Stimulated activated naive CD4-positive, alpha-beta T cell treated with Interleukin-2 at 50 U/mL for 16 hours (primary cell): ENCODE results near the gene MCUR1.
A peak's percentile ranks its signal among the peaks of the same experiment; 100 is the strongest.
"Not testable (repeated sequence)": the region's sequence is repeated elsewhere in the genome, so short reads cannot be mapped to it uniquely, and the experiment has no call there.

Experiments used
- DNase-seq: peaks from one replicate; lab custom pipeline; 2025; lab: John Stamatoyannopoulos, UW

Gene MCUR1, protein sequence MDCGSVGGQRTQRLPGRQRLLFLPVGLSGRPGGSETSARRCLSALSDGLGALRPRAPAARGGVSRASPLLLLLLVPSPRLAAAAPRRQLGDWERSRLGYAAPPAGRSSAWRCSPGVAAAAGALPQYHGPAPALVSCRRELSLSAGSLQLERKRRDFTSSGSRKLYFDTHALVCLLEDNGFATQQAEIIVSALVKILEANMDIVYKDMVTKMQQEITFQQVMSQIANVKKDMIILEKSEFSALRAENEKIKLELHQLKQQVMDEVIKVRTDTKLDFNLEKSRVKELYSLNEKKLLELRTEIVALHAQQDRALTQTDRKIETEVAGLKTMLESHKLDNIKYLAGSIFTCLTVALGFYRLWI

DNA sequence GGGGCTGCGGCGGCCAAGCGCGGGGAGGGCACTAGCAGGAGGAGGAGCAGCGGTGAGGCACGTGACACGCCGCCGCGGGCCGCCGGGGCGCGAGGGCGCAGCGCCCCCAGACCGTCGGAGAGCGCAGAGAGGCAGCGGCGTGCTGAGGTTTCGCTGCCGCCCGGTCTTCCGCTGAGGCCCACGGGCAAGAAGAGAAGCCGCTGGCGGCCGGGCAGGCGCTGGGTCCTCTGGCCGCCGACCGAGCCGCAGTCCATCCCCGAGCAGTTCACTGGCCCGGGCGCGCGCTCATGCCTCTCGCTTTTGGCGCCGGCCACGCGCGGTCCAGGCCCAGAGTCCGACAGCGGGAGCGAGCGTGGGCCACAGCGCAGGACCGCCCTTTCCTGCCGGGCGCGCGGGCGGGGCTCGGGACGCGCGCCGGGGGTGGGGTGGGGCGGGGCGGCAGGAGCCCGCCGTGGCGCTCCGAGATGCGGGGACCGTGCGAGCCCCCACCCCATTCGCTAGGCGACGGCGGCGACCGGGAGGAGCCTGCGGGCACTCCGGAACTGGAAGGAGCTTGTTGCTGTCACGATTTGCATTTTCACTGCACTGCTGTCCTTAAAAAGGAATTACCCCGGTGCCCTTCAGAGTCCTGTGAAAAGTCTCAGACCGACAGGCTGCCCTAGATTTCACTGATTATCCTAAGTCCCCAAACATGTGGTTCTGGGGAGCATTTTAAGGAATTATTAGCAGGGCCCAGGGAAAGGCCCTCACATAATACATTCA is at the start of gene MCUR1:
Gene MCUR1 (minus strand): TSS at position 382 of the 762 bp plus-strand sequence. CDS start 128 bp downstream, at position 254.
- DNase-seq: peak; percentile 81

DNA sequence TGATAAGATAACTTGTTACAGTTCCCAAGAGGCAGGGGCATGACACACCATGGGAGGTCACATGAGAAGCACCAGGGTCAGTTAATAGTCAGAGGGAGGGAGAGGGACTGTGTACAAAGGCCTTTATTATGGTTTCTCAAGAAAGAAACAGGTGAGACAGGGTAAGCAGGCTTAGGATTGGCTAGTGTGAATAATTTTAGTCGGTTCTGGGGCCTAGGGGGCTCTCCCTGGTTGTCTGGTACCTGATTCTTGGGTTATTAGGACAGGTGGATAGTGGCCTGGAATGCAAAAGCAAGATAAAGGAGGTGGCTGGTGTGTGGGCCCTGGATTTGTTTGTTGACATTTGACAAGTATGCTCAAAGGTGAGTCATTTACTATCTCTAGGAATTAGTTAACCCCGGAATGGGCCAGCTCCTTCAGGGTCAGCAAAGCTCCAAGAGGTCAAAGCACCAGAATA is 49.4 kb upstream of the MCUR1 start:
- no peak for DNase-seq

- not testable (repeated sequence) for DNase-seq
Measured at GRCh38 chr6:13860556-13861185, 46.3 kb upstream of the MCUR1 start.

GRCh38 chr6:13859871-13860555 is 45.7 kb upstream of the MCUR1 start:
- no peak for DNase-seq

DNA sequence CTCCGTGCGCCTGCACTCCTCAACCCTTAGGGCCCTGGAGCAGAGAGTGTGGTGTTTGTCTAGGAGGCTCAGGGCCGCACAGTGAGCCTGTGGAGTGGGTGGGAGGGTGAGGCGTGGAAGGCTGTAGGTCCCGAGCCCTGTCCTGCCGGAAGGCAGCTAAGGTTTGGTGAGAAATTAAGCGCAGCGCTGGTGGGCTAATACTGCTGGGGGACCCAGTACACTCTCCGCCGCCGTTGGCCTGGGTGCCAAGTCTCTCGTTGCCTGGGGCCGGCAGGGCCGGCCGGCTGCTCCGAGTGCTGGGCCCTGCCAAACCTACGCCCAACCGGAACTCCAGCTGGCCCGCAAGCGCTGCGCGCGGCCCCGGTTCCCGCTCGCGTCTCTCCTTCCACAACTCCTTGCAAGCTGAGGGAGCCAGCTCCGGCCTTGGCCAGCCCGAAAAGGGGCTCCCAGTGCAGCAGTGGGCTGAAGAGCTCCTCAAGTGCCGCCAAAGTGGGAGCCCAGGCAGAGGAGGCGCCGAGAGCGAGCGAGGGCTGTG is 40.4 kb upstream of the MCUR1 start:
- no peak for DNase-seq

DNA sequence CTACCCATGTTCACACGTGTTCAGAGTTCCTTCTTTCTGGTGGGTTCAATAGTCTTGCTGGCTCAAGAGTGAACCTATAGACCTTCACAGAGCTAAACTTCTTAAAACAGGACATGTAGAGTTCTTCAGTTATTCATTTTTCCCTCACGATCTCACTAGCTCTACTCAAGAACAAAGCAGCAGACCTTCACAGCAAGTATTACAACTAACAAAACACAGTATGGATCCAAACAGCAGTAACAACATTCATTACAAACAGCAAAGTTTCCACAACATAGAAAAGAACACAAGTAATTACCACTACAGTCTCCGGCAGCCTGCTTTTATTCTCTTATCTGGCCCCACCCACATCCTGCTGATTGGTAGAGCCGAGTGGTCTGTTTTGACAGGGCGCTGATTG is 39.5 kb upstream of the MCUR1 start:
- DNase-seq: no peak

- DNase-seq: no peak
Measured at GRCh38 chr6:13851803-13852202, 37.4 kb upstream of the MCUR1 start.

- no peak for DNase-seq
Measured at GRCh38 chr6:13851330-13851729, 37.0 kb upstream of the MCUR1 start.

DNA sequence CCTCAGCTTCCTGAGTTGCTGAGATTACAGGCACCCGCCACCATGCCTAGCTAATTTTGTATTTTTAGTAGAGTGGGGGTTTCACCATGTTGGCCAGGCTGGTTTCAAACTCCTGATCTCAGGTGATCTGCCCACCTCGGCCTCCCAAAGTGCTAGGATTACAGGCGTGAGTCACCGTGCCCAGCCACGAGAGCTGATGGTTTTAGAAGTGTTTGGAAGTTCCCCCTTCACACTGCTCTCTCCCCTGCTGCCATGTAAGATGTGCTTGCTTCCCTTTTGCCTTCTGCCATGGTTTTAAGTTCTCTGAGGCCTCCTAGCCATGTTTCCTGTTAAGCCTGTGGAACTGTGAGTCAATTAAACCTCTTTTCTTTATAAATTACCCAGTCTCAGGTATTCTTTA is 36.3 kb upstream of the MCUR1 start:
- not testable (repeated sequence) for DNase-seq

GRCh38 chr6:13848522-13849150 is 34.3 kb upstream of the MCUR1 start:
- DNase-seq: no peak

GRCh38 chr6:13847326-13848050 is 33.1 kb upstream of the MCUR1 start:
- DNase-seq: no peak

DNA sequence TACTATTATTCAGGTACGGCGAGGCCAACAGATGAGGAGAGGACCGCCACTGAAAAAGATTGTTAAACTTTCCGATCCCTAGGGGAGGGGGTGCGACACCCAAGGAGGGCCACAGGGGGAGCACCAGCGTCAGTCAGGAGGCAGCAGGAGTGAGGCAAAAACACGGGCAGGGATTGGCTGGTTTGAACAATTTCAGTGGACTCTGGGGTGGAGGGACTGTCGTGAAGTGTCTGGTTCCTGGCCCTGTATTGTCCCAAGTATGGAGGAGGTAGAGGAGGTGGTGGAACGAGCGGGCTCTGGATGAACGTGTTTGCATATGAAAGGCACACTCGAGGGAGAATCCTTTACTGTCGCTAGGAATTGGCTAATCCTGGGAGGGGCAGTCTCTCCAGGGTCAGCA is 32.5 kb upstream of the MCUR1 start:
- no peak for DNase-seq

DNA sequence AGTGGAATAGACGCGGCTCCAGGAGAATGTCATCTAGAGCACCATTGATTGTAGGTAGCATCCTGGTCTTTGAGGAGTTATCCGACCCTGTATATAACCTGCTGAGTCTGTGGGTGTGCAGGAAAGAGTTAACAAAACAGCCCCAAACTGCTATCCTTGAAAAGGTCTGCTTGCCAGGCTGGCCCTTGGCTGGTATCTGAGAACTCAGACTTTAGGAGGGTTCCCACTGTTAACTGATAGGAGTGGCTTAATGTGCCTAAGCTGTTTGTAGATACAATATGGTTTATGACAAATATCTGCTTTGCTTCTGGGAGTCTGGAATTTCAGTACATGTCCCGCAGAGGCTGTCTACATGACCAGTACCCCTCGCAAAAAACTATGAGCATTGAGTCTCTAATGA is 27.6 kb upstream of the MCUR1 start:
- no peak for DNase-seq

GRCh38 chr6:13838616-13839015 is 24.3 kb upstream of the MCUR1 start:
- DNase-seq: no peak

DNA sequence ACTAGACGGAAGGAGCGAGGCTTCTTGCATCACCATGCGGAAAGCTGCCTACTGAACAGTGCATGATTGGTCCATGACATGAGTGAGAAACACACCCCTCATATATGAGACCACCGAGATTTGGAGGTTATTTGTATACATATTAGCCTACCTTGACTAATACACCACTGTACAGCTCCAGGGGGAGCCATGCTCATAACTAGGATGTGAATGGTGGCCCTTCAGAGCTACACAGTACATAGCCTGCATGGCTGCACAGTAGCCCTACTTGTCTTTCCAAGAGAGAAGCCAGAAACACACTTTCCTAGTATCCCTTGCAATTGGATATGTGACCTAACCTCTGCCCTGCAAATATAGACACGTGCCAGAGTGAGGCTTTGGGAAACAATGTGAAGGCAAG is 21.8 kb upstream of the MCUR1 start:
- DNase-seq: no peak

DNA sequence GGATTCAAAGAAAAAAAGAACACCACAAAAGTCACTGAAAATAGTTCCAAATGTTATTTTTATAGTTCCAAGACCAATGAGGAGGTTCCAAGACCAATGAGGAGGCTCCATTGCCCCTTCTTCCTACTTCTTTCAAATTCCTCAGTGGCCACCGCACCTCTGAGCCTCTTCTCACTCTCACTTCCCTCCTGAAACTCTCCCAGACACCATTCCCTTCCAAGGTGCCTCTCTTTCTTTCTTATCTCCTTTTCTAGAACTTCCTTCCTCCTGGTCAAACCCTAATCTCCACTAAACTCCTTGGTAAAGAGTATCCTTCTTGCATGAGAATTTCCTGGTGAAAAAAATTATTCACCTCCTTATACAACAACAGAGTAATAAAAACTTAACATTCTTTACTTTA is 20.4 kb upstream of the MCUR1 start:
- no peak for DNase-seq

- DNase-seq: not testable (repeated sequence)
Measured at GRCh38 chr6:13834018-13834417, 19.7 kb upstream of the MCUR1 start.

GRCh38 chr6:13832778-13833177 is 18.4 kb upstream of the MCUR1 start:
- no peak for DNase-seq

DNA sequence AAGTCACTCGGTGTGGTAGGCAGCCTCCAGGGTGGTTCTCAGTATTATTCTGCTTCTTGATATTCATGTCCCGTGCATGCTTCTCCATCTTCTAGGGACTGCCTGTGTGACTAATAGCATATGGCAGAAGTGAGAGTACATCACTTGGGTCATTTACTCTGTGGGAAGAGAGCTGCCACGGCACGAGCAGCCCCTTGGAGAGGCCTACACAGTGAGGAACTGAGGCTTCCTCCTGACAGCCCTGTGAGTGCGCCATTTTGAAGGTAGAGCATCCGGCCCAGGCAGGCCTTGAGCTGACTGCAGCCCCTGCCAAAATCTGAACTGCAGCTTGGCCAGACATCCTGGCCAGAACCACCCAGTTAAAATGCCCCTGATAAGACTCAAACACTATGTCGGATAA is 17.3 kb upstream of the MCUR1 start:
- DNase-seq: no peak

DNA sequence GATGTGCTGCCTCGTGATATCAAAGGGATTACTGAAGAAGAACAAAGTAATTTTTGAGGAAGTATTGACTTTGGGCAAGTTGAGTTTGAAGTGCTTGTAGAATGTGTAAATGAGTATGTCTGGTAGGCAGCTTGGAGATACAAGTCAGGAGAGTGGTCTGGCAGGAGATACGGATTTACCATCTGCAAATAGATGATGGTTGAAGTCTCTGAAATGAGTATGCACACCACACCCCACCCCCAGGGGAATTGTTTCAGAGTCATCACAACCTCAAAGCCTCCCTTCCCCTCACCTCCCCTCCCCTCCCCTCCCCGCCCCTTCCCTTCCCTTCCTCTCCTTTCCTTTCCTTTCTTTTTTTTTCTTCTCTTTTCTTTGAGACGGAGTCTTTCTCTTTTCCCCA is 16.4 kb upstream of the MCUR1 start:
- DNase-seq: no peak

GRCh38 chr6:13829419-13829818 is 15.1 kb upstream of the MCUR1 start:
- not testable (repeated sequence) for DNase-seq
